CD4-positive, alpha-beta T cell (primary cell): Measurements from ENCODE around the gene TGFBR2. TPM values are rescaled to one million over a fixed set of nuclear protein-coding genes. Genes with fewer than 3 reads are reported as not detected.

Experiments used
- ATAC-seq: fragments of 200-7000 bp; cut with Tn5 transposase; one replicate; pipeline ENCODE4 v1.10.0; 2022; ENCODE audit warnings: mild to moderate bottlenecking; ENCODE audit not compliant: poor library complexity
- CTCF ChIA-PET: fragments of 350-600 bp; sonication (Branson Sonifier 250); formaldehyde crosslinking; loops from one replicate; lab custom pipeline; 2021; ENCODE audit warnings: antibody characterized with exemption, inconsistent platforms; lab: Charles Lee
- POLR2A ChIA-PET: fragments of 350-600 bp; sonication (Branson Sonifier 250); formaldehyde crosslinking; loops from one replicate; lab custom pipeline; 2021; ENCODE audit warnings: antibody characterized with exemption, inconsistent platforms; lab: Charles Lee
- DNase-seq, 14 experiments: peaks; one replicate each; pipeline ENCODE4 v3.0.0-alpha.2; 2013 to 2020; ENCODE audit warnings: mixed read lengths in 2 of 14
- H3K27ac ChIP-seq, 2 donors: one replicate each; pipeline versions ENCODE4 v1.5.1 to v1.7.0; 2013; ENCODE audit warnings: low read length in 2 of 2, low read depth in 1 of 2, mild to moderate bottlenecking in 1 of 2
- H3K27me3 ChIP-seq, 2 experiments: 1 replicate in 1 of 2; 2 replicates in 1 of 2; pipeline versions ENCODE4 v1.6.1 to v1.7.0; 2013; ENCODE audit warnings: low read length in 2 of 2, control low read depth in 1 of 2, mild to moderate bottlenecking in 1 of 2, moderate library complexity in 1 of 2; ENCODE audit not compliant: insufficient read depth in 2 of 2, control insufficient read depth in 1 of 2
- H3K36me3 ChIP-seq: one replicate; pipeline ENCODE4 v1.6.1; 2013; ENCODE audit warnings: low read length, control low read depth; ENCODE audit not compliant: insufficient read depth
- H3K4me1 ChIP-seq: one replicate; pipeline ENCODE4 v1.6.1; 2013; ENCODE audit warnings: low read length, control low read depth; ENCODE audit not compliant: insufficient read depth
- H3K4me3 ChIP-seq: one replicate; pipeline ENCODE4 v1.5.1; 2013; ENCODE audit warnings: mild to moderate bottlenecking, low read length, moderate library complexity
- H3K9me3 ChIP-seq, 2 experiments: 1 replicate in 1 of 2; 2 replicates in 1 of 2; pipeline versions ENCODE4 v1.6.1 to v1.7.0; 2013; ENCODE audit warnings: low read length in 2 of 2, mild to moderate bottlenecking in 2 of 2, control low read depth in 1 of 2, moderate library complexity in 1 of 2; ENCODE audit not compliant: control insufficient read depth in 1 of 2, insufficient read depth in 1 of 2
- H3K27ac Mint-ChIP-seq: one replicate; pipeline ENCODE4 v1.8.0; 2020; ENCODE audit warnings: mixed read lengths
- H3K27me3 Mint-ChIP-seq: one replicate; pipeline ENCODE4 v1.8.0; 2021; ENCODE audit warnings: mixed read lengths
- H3K36me3 Mint-ChIP-seq: one replicate; pipeline ENCODE4 v1.8.0; 2021; ENCODE audit warnings: low read depth, mixed read lengths
- H3K4me1 Mint-ChIP-seq: one replicate; pipeline ENCODE4 v1.8.0; 2021; ENCODE audit warnings: low read depth, mixed read lengths
- H3K4me3 Mint-ChIP-seq: one replicate; pipeline ENCODE4 v1.8.0; 2020; ENCODE audit warnings: mild to moderate bottlenecking, mixed read lengths
- H3K9me3 Mint-ChIP-seq: one replicate; pipeline ENCODE4 v1.8.0; 2020; ENCODE audit warnings: mixed read lengths
- CTCF ChIP-seq: fragments of 200-600 bp; IDR thresholded peaks from one replicate; pipeline ENCODE4 v1.8.0; 2022; ENCODE audit warnings: antibody characterized with exemption, mild to moderate bottlenecking
- intact Hi-C, 2 experiments: fragments of 100-400 bp; cut with DNase I in 1 of 2; cut with micrococcal nuclease in 1 of 2; formaldehyde crosslinking; loops; one replicate each; pipeline versions ENCODE4 v1.15.1 to v1.9.0; 2023 to 2025; cut with DNase I, micrococcal nuclease
- total RNA-seq, 174 experiments: library from RNA in 2 of 174; stranded (reverse) in 2 of 174; gene quantifications; one replicate each; pipeline ENCODE4 v1.2.3 and lab custom pipeline; 2021 to 2026

TGFBR2 gene
- total RNA-seq, 2 experiments from 2014 or later = 203 to 205 TPM

GRCh38 chr3:30609930-30610701, 3.7 kb downstream of the TGFBR2 start:
- ATAC-seq (no peak), DNase-seq (peak in 1 of 14 experiments; percentile 20)
- ChIA-PET POLR2A (interaction anchor here (0.7 to 8.9 kb wide), 15 partner anchors 12 to 262 kb away, joined by 3 to 176 read pairs (median 8); no protein-coding TSS in a partner anchor), CTCF (interaction anchor here (1.0 to 1.8 kb wide), 4 partner anchors 11 to 83 kb away, joined by 3 to 5 read pairs (median 4); no protein-coding TSS in a partner anchor)
- Mint-ChIP-seq H3K4me3 (peak overlapping the region; percentile 97), H3K4me1 (peaks cover 66% of the 10 kb centered on the region), H3K36me3 (peaks cover 87% of the 10 kb centered on the region), H3K27ac (peak overlapping the region; percentile 96), H3K27me3 (no peaks in the 10 kb centered on the region), H3K9me3 (no peaks in the 10 kb centered on the region)
- no peaks in the 10 kb centered on the region for H3K27me3 ChIP-seq
- intact Hi-C loops = loop anchor here (2.0 to 10.0 kb wide), 6 partner anchors 21 to 495 kb away; no protein-coding TSS in a partner anchor
- H3K27ac ChIP-seq = peak overlapping the region; percentile 60 to 67
- peak overlapping the region; percentile 73 for H3K4me3 ChIP-seq
- H3K9me3 ChIP-seq = no peaks in the 10 kb centered on the region
- H3K36me3 ChIP-seq = no peaks in the 10 kb centered on the region
- no peak for TF ChIP-seq CTCF
- H3K4me1 ChIP-seq = peaks cover 38% of the 10 kb centered on the region

- ATAC-seq (peak; percentile 6), DNase-seq (peak in 1 of 14 experiments; percentile 43)
- POLR2A ChIA-PET = interaction anchor here (1.0 to 8.9 kb wide), 16 partner anchors 8 to 922 kb away, joined by 3 to 176 read pairs (median 5); partner anchors contain the start of gene STT3B
- Histone ChIP-seq H3K4me1 (peaks cover 34% of the 10 kb centered on the region), H3K9me3 (no peaks in the 10 kb centered on the region), H3K36me3 (no peaks in the 10 kb centered on the region), H3K27ac (peak overlapping the region; percentile 60 to 67), H3K27me3 (no peaks in the 10 kb centered on the region), H3K4me3 (peak overlapping the region; percentile 73)
- no peak for TF ChIP-seq CTCF
- intact Hi-C loops = loop anchor here in 1 of 2 experiments (2.0 kb wide), 2 partner anchors 20 to 290 kb away; no protein-coding TSS in a partner anchor
- H3K27me3 Mint-ChIP-seq = no peaks in the 10 kb centered on the region
- no peaks in the 10 kb centered on the region for H3K9me3 Mint-ChIP-seq
- peaks cover 66% of the 10 kb centered on the region for H3K4me1 Mint-ChIP-seq
- H3K36me3 Mint-ChIP-seq = peaks cover 84% of the 10 kb centered on the region
- peak overlapping the region; percentile 96 for H3K27ac Mint-ChIP-seq
- peak overlapping the region; percentile 97 for H3K4me3 Mint-ChIP-seq
- CTCF ChIA-PET = interaction anchor here (1.0 to 1.8 kb wide), 5 partner anchors 10 to 83 kb away, joined by 3 to 5 read pairs (median 4); no protein-coding TSS in a partner anchor
Measured at GRCh38 chr3:30610702-30611368, 4.4 kb downstream of the TGFBR2 start.
